Osteoblast (primary cell): ENCODE data around the gene CBR3. TPM values are rescaled to one million over a fixed set of nuclear protein-coding genes. Genes with fewer than 3 reads are reported as not detected.
A peak's percentile ranks its signal among the peaks of the same experiment; 100 is the strongest.
"Not testable (repeated sequence)": the region's sequence is repeated elsewhere in the genome, so short reads cannot be mapped to it uniquely, and the experiment has no call there.

Source experiments
- DNase-seq: peaks from one replicate; pipeline ENCODE4 v3.0.0; 2011; ENCODE audit warnings: low spot score, mixed read lengths; ENCODE audit not compliant: insufficient read length; ENCODE audit errors: missing footprints
- H2AFZ ChIP-seq: 2 replicates; pipeline ENCODE4 v1.6.0; 2011; ENCODE audit warnings: mild to moderate bottlenecking, low read length
- H3K27ac ChIP-seq: 2 replicates; pipeline ENCODE4 v1.5.1; 2011; ENCODE audit warnings: mild to moderate bottlenecking, low read depth, low read length, moderate library complexity
- H3K27me3 ChIP-seq: 2 replicates; pipeline ENCODE4 v1.6.0; 2012; ENCODE audit warnings: mild to moderate bottlenecking, control low read depth, inconsistent platforms, low read length, moderate library complexity; ENCODE audit not compliant: insufficient read depth
- H3K36me3 ChIP-seq: 2 replicates; pipeline ENCODE4 v1.5.1; 2011; ENCODE audit warnings: mild to moderate bottlenecking, low read length, control low read depth, moderate library complexity; ENCODE audit not compliant: insufficient read depth
- H3K4me1 ChIP-seq: 2 replicates; pipeline ENCODE4 v1.5.1; 2011; ENCODE audit warnings: mild to moderate bottlenecking, low read length, control low read depth, moderate library complexity; ENCODE audit not compliant: insufficient read depth
- H3K4me2 ChIP-seq: 2 replicates; pipeline ENCODE4 v1.6.0; 2011; ENCODE audit warnings: mild to moderate bottlenecking, low read length; ENCODE audit not compliant: insufficient read depth
- H3K4me3 ChIP-seq: fragments of 200-600 bp; sonication (generic); 3 replicates; pipeline ENCODE4 v1.5.1; 2012; ENCODE audit warnings: mild to moderate bottlenecking, low read length, inconsistent platforms; ENCODE audit not compliant: insufficient read depth
- H3K79me2 ChIP-seq: 2 replicates; pipeline ENCODE4 v1.6.0; 2012; ENCODE audit warnings: mild to moderate bottlenecking, low read length, control low read depth, inconsistent platforms; ENCODE audit not compliant: insufficient read depth
- H3K9me3 ChIP-seq: 2 replicates; pipeline ENCODE4 v1.5.1; 2011; ENCODE audit warnings: low read depth, low read length, control low read depth
- H4K20me1 ChIP-seq: 2 replicates; pipeline ENCODE4 v1.6.0; 2012; ENCODE audit warnings: mild to moderate bottlenecking, low read length, control low read depth; ENCODE audit not compliant: insufficient read depth
- total RNA-seq: library from RNA; depleted of rRNA; stranded (reverse); fragments of >200 nt; gene quantifications from 2 replicates; pipeline ENCODE4 v1.2.3, GENCODE V29; 2012
- TF ChIP-seq, protein P1 (sequence below): IDR thresholded peaks from 2 replicates; pipeline ENCODE4 v1.5.1; 2011; ENCODE audit warnings: mild to moderate bottlenecking, low read depth, low read length, moderate library complexity; ENCODE audit errors: extremely low read depth

CBR3 gene
- total RNA-seq, 1 donor, result 17.4 TPM

DNA sequence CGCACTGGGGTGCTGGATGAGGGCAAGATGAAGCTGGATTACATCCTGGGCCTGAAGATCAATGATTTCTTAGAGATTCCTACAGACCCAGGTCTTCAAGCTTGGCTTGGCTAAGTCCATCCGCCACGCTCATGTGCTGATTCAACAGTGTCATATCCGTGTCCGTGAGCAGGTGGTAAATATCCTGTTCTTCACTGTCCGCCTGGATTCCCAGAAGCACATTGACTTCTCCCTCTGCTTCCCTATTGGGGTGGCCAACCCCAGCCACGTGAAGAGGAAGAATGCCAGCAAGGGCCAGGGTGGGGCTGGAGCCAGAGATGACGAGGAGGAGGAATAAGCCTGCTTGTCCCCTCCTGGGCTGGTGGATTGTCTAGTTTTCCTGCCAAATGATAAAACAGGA lies 2.2 kb upstream of the CBR3 start:
- peaks cover under 1% of the 10 kb centered on the region for H3K36me3 ChIP-seq
- H3K27ac ChIP-seq, result no peak overlapping the region
- TF ChIP-seq, protein P1, sequence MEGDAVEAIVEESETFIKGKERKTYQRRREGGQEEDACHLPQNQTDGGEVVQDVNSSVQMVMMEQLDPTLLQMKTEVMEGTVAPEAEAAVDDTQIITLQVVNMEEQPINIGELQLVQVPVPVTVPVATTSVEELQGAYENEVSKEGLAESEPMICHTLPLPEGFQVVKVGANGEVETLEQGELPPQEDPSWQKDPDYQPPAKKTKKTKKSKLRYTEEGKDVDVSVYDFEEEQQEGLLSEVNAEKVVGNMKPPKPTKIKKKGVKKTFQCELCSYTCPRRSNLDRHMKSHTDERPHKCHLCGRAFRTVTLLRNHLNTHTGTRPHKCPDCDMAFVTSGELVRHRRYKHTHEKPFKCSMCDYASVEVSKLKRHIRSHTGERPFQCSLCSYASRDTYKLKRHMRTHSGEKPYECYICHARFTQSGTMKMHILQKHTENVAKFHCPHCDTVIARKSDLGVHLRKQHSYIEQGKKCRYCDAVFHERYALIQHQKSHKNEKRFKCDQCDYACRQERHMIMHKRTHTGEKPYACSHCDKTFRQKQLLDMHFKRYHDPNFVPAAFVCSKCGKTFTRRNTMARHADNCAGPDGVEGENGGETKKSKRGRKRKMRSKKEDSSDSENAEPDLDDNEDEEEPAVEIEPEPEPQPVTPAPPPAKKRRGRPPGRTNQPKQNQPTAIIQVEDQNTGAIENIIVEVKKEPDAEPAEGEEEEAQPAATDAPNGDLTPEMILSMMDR, result no peak
- H2AFZ ChIP-seq, result no peak overlapping the region
- H3K4me2 ChIP-seq, result no peak overlapping the region
- H3K27me3 ChIP-seq, result no peaks in the 10 kb centered on the region
- no peak for DNase-seq
- peaks cover 13% of the 10 kb centered on the region for H3K4me1 ChIP-seq
- no peaks in the 10 kb centered on the region for H3K9me3 ChIP-seq
- no peak overlapping the region for H3K4me3 ChIP-seq
- H4K20me1 ChIP-seq, result no peaks in the 10 kb centered on the region
- peaks cover 4% of the 10 kb centered on the region for H3K79me2 ChIP-seq

DNA sequence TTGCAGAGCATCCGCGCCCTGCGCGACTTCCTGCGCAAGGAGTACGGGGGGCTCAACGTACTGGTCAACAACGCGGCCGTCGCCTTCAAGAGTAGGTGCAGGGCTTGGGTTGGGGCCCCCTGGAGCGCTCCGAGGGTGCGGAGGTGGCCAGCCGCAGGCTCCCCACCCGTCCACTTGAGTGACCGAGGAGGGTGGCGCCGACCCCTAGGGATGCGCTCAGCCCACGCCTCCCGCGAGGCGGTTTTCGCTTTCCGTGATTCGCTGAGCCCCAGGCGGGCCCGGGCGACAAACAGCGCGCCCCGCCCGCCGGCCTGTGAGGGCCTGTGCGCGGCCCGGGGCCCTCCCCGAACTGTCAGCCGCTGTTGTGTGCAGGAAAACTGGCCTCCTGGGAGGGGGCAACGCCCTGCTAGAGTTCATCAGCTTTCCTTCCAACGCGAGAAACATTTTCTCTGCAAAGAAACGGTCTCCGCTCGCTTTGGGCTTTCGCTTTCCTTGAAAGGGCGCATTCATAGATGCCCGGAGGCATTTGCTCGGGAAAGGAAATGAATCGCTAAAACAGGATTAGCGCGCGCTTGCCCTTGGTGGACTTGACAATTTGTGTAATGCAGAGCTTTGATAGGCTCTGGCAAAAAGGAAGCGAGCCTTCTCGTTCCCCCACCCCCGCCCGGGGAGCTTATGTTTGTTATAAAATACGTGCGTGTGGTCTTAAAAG lies 668 bp downstream of the CBR3 start:
- Histone ChIP-seq H3K4me3 (peak overlapping the region; percentile 90), H3K4me2 (peak overlapping the region; percentile 99), H3K36me3 (peaks cover 11% of the 10 kb centered on the region), H4K20me1 (no peaks in the 10 kb centered on the region), H3K27me3 (no peaks in the 10 kb centered on the region), H3K4me1 (peaks cover 13% of the 10 kb centered on the region), H3K27ac (peak overlapping the region; percentile 94), H3K9me3 (no peaks in the 10 kb centered on the region), H2AFZ (peak overlapping the region; percentile 90), H3K79me2 (peaks cover 6% of the 10 kb centered on the region)
- DNase-seq, result peak; percentile 96
- TF ChIP-seq, protein P1, result no peak

DNA sequence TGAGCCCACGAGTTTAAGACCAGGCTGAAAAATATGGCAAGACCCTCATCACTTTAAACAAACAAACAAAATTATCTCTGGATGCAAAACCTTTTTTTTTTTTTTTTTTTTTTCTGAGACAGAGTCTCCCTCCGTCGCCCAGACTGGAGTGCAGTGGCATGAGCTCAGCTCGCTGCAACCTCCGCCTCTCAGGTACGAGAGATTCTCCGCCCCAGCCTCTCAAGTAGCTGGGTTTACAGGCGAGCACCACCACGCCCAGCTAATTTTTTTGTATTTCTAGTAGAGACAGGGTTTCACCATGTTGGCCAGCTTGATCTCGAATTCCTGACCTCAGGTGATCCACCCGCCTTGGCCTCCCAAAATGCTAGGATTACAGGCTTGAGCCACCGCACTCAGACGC lies 4.9 kb downstream of the CBR3 start:
- H3K4me3 ChIP-seq, H3K27me3 ChIP-seq, H3K79me2 ChIP-seq, DNase-seq, H4K20me1 ChIP-seq, H3K4me2 ChIP-seq, H3K4me1 ChIP-seq, H2AFZ ChIP-seq, H3K9me3 ChIP-seq, H3K27ac ChIP-seq: not testable (repeated sequence)
- H3K36me3 ChIP-seq, result peaks cover 11% of the 10 kb centered on the region

DNA sequence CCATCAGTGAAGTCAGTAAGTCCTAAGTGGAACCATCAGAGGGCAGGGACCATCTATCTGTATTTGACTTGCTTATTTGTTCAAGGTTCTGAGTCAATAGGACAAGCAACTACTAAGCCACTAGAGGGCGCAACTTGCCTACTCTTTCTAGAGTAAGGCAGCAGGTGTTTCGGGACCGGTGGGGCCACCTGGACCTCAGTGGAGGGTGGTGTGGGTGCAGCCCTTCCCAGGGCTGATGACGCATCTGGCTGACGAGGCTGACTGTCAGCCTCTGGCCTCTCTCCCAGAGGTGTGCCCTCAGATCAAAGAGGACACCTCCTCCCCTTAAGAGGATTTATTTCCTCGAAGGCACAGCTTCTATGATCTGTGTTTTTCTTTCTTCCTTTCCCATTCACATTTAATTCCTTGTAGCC lies 6.6 kb downstream of the CBR3 start:
- peak; percentile 87 for DNase-seq

DNA sequence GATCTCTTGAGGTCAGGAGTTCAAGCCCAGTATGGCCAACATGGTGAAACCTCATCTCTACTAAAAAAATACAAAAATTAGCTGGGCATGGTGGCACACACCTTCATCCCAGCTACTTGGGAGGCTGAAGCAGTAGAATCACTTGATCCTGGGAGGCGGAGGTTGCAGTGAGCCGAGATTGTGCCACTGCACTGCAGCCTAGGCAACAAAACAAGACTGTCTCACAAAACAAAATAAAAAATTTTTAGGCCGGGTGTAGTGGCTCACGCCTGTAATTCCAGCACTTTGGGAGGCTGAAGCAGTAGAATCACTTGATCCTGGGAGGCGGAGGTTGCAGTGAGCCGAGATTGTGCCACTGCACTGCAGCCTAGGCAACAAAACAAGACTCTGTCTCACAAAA lies 9.4 kb downstream of the CBR3 start:
- not testable (repeated sequence) for H3K4me1 ChIP-seq, H3K9me3 ChIP-seq, H3K79me2 ChIP-seq, H3K27me3 ChIP-seq, H3K4me2 ChIP-seq, H3K4me3 ChIP-seq, DNase-seq, H4K20me1 ChIP-seq, H2AFZ ChIP-seq, H3K27ac ChIP-seq
- H3K36me3 ChIP-seq, result peaks cover 11% of the 10 kb centered on the region

More for the DNA sequence above, 6.6 kb downstream of the CBR3 start:
- Histone ChIP-seq H4K20me1 (no peaks in the 10 kb centered on the region), H3K36me3 (peaks cover 17% of the 10 kb centered on the region), H3K27me3 (no peaks in the 10 kb centered on the region), H2AFZ (no peak overlapping the region), H3K4me2 (no peak overlapping the region), H3K4me3 (no peak overlapping the region), H3K9me3 (no peaks in the 10 kb centered on the region), H3K27ac (no peak overlapping the region), H3K79me2 (peaks cover 3% of the 10 kb centered on the region), H3K4me1 (peaks cover under 1% of the 10 kb centered on the region)
- TF ChIP-seq, protein P1, result peak; percentile 88
